NOMO-1 treated with DMSO at 0.1 percent for 48 hours (cell line): ENCODE measurements around the gene CTPS2.
"Not testable (repeated sequence)": the region's sequence is repeated elsewhere in the genome, so short reads cannot be mapped to it uniquely, and the experiment has no call there.

Experiments used
- DNase-seq: peaks from one replicate; lab custom pipeline; 2025; ENCODE audit not compliant: unreplicated experiment; lab: John Stamatoyannopoulos, UW

The CTPS2 gene

DNA sequence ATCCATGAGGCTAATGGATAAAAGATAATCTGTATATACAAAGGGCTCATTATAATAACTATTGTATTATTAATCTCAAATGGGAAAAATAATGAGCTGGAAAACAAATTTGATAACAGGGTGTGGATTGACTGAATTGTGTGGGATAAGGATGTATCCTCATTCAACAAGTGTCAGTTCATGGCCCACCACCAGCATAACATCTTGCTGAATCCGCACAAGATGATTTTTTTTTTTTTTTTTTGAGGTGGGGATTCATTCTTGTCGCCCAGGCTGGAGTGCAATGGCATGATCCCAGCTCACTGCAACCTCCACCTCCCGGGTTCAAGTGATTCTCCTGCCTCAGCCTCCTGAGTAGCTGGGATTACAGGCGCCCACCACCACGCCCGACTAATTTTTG is 3.2 kb upstream of the CTPS2 start:
- DNase-seq, result not testable (repeated sequence)

GRCh38 chrX:16714504-16714903 is 2.0 kb upstream of the CTPS2 start:
- DNase-seq, result no peak

DNA sequence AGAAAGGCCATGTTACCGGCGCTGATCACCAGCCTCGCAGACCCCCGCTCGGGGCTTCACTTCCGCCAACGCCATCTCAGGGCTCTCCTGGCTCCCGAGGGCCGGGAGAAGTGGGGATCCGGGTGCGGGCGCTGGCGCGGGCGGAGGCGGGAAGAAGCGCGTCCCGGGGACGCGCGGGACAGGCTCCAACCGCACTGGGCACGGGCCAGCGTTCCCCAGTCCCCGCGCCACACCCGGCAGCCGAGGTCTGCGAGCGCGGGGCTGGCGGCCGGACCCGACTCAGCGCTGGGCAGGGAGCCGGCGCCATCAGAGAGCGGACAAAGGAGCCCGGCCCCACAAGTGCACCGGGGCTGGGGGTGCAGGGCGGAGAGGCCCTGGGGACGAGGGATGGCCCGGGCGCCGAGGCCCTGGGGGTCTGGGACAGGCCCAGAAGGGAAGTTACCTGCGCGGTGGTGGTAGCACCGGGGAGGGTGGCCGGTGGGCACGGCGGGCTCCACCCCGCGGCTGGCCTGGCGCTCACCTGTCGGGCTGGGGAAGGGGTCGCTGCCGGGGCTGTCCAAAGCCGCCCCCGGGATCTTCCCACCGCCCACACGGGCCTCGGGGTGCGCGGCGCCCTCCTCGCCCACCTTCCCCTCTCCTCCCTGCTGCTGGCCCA is 449 bp downstream of the CTPS2 start:
- DNase-seq, result no peak

DNA sequence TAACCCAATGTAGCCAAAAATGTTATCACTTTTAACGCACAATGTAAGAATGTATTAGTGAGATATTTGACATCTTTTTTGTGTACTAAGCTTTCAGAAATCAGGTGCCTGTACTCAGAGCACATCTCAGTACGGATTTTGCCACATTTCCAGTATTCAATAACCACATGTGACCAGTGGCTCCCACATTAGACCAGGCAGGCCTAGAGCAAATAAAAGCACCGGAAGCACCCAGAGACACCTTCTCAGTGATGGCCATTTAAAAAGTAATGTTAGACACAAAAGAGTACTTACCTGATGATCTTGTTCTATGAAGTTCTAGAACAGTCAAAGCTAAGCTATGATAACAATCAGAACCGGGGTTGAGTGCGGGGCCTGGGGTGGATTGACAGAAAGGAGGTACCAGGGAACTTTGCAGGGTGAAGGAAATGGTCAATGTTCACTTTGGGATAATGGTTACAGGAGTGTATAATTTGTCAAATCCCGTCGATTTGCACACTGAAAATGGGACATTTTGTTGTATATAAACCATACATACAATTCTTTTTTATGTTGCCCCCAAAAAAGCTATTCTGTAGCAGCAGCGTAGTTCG is 1.2 kb downstream of the CTPS2 start:
- DNase-seq, result no peak

DNA sequence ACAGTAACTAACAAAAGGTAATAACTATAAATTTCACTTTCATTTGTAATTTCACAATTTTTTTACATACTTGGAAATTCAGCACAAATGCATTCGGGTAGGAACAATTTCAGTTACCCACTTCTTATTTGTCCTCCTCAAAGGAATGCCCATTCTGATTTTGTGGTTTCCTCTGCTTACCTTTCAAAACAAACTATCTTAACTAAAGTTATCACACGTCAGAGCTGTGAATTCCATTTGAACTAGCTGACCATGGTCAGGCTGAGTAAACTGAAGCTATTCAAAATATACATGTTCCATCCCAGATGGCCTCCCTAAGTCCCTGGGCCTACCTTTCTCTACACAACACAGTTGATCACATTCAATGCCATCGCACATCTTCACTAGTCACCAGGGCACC is 4.5 kb downstream of the CTPS2 start:
- DNase-seq, result no peak

GRCh38 chrX:16705370-16705769 is 7.1 kb downstream of the CTPS2 start:
- DNase-seq, result no peak

DNA sequence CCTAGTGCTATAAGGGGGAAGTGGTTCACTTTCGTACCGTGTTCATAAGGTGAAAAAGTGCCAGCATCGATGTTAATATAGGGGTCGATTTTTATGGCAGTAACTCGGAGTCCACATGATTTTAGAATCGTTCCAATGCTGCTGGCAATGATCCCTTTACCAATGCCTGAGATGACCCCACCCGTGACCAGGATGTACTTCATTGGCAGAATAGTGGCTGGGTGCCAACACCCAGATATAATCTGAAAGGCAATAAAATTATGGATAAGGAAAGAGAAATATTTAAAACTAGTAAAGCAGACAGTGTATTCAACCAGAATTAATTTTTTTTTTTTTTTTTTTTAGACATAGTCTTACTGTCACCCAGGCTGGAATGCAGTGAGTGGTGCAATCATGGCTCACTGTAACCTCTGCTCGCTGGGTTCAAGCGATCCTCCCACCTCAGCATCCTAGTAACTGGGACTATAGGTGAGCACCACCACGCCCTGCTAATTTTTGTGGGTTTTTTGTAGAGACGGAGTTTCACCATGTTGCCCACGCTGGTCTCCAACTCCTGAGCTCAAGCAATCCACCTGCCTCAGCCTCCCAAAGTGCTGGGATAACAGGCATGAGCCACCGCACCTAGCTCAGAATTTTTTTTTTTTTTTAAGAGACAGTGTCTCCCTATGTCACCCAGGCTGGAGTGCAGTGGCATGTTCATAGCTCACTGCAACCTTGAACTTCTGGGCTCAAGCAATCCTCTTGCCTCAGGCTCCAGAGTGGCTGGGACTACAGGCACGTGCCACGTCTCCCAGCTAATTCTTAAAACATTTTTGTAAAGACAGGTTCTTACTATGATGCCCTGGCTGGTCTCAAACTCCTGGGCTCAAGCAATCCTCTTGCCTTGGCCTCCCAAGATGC is 9.5 kb downstream of the CTPS2 start:
- DNase-seq, result no peak

- no peak for DNase-seq
These were observed 11.7 kb downstream of the CTPS2 start for GRCh38 chrX:16700734-16701133.

DNA sequence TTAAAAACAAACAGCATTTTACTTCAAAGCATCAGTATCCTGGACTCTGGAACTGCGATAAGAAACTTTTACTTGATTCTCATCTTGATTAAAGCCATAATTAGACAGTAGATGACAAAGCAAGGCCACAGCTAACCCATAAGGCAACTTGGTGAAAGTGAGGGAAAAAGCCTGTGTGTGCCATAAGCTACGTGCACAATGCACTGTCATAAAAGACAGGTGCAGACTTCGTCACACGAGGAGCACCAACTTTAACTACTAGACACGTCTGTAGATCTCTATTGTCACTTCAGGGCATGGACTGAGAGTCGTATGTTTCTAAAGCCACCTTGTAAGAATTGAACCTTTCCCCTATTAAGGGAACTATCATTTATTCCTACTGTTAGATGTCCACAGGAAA is 13.1 kb downstream of the CTPS2 start:
- DNase-seq, result no peak

- no peak for DNase-seq
These were observed 15.5 kb downstream of the CTPS2 start for GRCh38 chrX:16696956-16697355.

- DNase-seq, result peak; percentile 35
These were observed 17.3 kb downstream of the CTPS2 start for GRCh38 chrX:16695079-16695676.

DNA sequence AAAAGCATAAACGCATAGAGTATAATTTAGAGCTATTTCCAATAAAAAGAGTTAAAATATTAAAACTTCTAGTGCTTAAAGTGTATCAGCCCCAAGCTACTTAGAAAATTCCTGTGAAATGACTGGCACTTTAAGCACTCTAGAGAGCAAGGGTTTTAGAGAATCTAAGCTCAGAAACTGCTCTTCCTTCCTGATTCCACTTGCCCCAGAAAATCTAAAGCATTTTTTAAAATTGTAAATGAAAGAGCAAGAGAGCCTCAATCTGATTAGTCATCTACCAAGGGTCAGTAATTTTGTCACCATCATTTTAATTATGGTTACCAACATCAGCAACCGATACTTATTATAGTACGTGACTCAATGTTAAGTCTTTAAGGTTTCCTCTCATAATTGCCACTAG is 25.0 kb downstream of the CTPS2 start:
- DNase-seq, result peak; percentile 8

GRCh38 chrX:16683007-16683664 is 29.3 kb downstream of the CTPS2 start:
- DNase-seq, result no peak

GRCh38 chrX:16678689-16679088 is 33.8 kb downstream of the CTPS2 start:
- DNase-seq, result no peak

DNA sequence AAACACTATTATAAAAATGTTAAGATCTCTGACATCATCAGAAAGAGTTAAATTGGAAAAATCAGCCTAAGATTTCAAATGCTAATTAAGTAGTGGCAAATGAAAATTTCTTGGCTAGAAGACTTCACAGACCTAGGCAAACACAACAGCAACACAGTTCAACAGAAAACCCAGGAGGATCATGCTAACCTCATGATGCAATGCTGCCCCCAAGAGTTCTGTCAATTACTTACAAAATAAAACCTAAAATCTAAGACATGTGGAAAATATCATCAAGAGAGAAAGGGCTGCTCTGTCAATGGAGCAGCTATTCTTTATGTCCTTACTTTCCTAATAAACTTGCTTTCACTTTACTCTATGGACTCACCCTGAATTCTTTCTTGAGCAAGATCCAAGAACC is 41.5 kb downstream of the CTPS2 start:
- DNase-seq, result peak; percentile 72

- DNase-seq, result no peak
These were observed 45.9 kb downstream of the CTPS2 start for GRCh38 chrX:16666541-16666940.

GRCh38 chrX:16665089-16665488 is 47.4 kb downstream of the CTPS2 start:
- DNase-seq, result no peak

GRCh38 chrX:16664626-16665025 is 47.8 kb downstream of the CTPS2 start:
- DNase-seq, result no peak

GRCh38 chrX:16664074-16664473 is 48.4 kb downstream of the CTPS2 start:
- DNase-seq, result no peak

GRCh38 chrX:16662402-16662801 is 50.1 kb downstream of the CTPS2 start:
- no peak for DNase-seq

DNA sequence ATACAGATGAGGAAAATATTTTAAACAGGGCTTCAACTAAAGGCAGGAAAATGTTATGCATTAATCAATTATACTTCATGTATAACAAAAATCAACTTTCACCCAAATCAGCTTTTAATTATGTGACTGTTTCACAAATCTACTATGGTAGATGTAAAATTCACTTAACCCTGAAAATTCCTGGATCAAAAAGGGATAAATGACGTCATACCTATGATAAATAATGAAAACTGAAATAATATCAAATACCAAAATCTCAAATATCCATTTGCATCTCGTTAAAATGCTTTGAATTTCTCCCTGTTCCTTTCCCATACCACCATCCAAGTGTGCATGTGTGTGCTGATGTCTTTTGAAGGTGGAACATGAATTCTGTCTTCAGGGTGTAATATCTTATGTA is 51.0 kb downstream of the CTPS2 start:
- DNase-seq, result no peak
